GM18951 (cell line): ENCODE results near the gene TDP1.
"Not testable (repeated sequence)": the region's sequence is repeated elsewhere in the genome, so short reads cannot be mapped to it uniquely, and the experiment has no call there.

Experiments
- POLR2A ChIP-seq: IDR thresholded peaks from 4 replicates; pipeline ENCODE4 v1.6.1; 2011; ENCODE audit warnings: mild to moderate bottlenecking; ENCODE audit not compliant: insufficient read length, insufficient read depth; ENCODE audit errors: extremely low read depth
- in situ Hi-C: fragments of 300-500 bp; cut with MboI; formaldehyde crosslinking; loops from one replicate; pipeline ENCODE4 v1.12.0; 2022; ENCODE audit warnings: low sequenced_read_pairs, mixed read lengths, inconsistent platforms; ENCODE audit not compliant: unreplicated experiment

TDP1 gene

GRCh38 chr14:90017371-90017770 lies 61.6 kb downstream of the TDP1 start:
- in situ Hi-C loops, result no loop called here
- TF ChIP-seq POLR2A, result no peak

DNA sequence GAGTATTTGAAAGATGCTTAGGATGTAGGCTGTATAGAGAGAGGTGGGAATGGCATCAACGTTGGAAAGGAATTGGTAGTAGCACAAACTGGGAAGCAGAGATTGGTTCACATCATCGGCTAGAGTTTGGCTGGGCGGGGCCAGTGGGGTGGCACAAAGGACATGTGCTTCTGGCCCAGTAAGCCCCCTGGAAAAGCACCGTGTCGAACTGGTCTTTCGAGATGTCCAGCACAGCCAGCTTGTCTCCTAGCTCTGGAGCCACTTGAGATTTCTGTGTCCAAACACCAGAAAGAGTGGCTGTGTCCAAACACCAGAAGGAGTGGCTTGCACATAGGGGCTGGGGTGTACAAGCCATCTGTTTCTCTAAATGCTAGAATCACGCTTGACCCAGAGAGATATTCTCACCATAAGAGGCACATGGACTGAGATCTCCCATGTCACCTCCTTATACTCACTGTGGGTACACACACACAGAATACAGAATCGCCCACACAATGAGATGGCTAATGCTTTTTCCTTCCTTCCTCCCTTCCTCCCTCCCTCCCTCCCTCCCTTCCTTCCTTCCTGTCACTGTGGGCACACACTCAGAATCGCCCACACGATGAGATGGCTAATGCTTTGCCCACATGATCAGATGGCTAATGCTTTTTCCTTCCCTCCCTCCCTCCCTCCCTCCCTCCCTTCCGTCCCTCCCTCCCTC lies 64.2 kb downstream of the TDP1 start:
- no peak for TF ChIP-seq POLR2A
- in situ Hi-C loops, result no loop called here

- in situ Hi-C loops, result no loop called here
- TF ChIP-seq POLR2A, result no peak
Measured at GRCh38 chr14:90023176-90023896, 67.6 kb downstream of the TDP1 start.

- in situ Hi-C loops, result no loop called here
- TF ChIP-seq POLR2A, result no peak
Measured at GRCh38 chr14:90024910-90025309, 69.2 kb downstream of the TDP1 start.

GRCh38 chr14:90026608-90027007 lies 70.9 kb downstream of the TDP1 start:
- in situ Hi-C loops, result not testable (repeated sequence)

DNA sequence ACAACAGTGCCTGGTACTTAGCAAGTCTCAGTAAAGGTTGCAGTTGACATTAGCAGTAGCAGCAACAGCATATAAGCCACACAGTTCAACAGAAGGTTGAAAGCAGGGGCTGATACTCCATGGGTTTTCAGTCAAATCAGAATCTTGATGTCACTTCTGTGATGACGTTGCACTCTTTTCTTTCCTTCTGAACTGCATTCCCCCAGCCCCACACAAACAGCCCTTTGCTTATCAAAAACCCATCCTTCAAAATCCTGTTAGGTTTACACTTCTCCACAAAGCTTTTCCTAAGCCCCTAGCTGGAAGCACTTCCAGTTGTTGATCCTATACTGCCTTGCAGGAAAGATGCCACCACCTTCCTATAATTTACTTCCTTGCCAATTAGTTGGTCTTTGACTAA lies 72.1 kb downstream of the TDP1 start:
- TF ChIP-seq POLR2A, result no peak

DNA sequence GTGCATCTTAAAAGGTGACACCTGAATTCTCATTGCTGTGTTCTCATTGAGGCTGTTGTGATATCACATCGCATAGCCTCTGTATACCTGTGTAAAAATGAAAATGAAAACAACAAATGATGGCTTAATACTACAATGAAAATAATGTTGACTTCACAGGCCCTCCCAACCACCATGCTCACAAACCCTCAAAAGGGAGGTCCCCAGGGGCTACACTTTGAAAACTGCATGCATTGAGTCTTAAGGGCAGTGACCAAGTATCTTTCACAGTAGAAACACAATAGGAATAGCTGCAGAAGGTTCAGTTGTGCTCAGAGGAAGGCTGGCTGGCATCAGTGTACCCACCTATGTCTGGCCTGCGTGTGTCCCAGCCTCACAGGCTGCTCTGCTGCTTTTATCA lies 78.4 kb downstream of the TDP1 start:
- in situ Hi-C loops, result no loop called here
- no peak for TF ChIP-seq POLR2A

More for the DNA sequence above, 72.1 kb downstream of the TDP1 start:
- in situ Hi-C loops, result no loop called here

DNA sequence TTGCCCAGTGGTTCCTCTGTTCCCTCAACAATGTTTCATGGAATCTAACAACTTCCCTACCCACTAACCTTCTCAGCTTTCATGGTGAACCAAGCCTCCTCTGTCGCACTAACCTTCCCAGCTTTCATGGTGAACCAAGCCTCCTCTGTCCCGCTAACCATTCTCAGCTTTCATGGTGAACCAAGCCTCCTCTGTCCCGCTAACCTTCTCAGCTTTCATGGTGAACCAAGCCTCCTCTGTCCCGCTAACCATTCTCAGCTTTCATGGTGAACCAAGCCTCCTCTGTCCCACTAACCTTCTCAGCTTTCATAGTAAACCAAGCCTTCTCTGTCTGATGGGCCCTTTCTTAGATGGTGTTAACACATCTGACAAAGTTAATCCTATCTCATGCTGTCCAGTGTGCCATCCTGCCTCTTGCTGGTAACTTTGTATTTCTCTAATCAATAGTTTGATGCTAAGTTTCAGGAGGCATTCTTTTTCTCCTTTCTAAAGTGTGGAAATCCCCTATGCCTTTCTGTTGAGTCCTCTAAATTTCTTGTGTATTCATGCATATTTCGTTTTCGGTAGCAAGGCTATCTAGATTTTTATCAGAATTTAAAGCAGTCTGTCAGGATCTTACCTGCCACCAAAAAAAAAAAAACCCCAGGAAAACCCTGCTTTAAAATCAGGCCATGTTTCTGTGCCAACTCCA lies 79.3 kb downstream of the TDP1 start:
- TF ChIP-seq POLR2A, result no peak
- in situ Hi-C loops, result no loop called here

GRCh38 chr14:90039253-90040010 lies 83.7 kb downstream of the TDP1 start:
- TF ChIP-seq POLR2A, result no peak
- in situ Hi-C loops, result no loop called here

DNA sequence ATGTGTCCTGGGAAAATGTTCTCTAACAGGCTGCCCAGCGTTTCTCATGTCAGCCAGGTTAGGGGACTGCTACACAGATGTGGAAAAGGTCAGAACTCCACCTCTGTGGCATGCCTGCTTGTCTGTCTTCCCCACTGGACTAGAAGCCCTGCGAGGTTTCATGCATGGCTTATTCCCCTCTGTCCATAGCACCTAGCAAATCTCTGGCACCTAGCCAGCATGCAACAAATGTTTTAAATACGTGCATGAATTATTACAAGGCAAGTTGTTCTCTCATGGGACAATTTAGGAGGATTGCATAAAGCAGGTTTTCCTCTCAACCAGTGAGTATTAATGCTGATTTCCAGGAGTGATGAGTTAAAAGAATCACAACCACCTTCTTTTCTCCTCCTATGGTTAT lies 84.7 kb downstream of the TDP1 start:
- in situ Hi-C loops, result no loop called here
- no peak for TF ChIP-seq POLR2A

DNA sequence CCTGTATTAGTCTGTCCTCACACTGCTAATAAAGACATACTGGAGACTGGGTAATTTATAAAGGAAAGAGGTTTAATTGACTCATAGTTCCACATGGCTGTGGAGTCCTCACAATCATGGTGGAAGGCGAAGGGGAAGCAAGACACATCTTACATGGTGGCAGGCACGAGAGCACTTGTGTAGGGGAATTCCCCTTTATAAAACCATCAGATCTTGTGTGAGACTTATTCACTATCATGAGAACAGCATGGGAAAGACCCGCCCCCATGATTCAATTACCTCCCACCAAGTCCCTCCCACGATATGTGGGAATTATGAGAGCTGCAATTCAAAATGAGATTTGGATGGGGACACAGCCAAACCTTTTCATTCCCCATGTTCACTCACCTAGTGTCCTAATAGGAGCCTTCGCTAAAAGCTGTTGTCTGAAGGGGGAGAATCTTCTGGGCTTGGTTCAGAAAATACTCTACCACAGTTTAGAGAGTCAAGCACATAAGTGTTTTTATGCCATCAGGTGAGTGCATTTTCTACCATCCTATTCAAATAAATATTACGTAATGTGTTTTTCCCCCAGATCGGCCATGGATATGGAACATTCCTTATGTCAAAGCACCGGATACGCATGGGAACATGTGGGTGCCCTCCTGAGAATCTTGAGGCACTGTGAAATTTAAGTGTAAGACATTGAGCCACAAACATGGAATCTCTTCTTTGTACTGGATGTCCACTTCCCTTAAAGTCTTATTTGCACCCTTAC lies 86.9 kb downstream of the TDP1 start:
- no peak for TF ChIP-seq POLR2A
- in situ Hi-C loops, result no loop called here

DNA sequence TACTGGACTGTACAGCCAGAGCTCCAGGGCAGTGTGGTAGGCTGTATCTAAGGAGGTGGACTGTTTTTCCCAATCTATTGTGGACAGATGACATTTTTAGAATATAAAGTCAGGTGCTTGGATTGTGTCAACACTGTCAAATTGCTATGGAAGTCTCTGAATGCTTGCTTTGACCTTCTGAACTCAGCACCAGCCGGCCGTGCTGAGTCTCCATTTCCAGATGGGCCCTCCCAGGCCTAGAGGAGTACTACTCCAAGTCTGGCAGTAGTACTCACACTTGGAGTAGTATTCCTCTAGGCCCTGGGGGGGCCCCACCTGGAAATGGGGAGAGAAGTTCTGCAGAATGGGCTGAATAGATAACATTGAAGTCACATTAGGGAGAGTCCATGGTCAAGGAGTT lies 89.9 kb downstream of the TDP1 start:
- TF ChIP-seq POLR2A, result no peak
- in situ Hi-C loops, result no loop called here
